Measurements from ENCODE around the gene ARFGEF3.

DNA sequence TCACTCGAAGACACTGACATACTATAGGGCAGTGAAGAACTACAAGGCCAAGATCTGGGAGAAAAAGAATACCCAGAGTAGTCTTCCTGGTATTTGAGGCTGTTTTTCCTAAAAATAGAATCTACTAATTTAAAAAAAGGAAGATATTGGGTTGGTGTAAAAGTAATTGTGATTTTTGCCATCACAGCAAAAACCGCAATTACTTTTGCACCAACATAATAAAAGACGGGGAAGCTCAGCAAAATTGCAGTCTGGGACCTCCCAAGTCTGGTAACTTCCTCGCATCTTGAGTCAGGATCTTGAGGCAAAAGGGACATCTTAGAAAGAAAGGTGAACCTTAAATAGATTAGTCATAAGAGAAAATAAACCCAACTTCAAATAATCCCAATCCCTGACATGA, 138.7 kb downstream of the ARFGEF3 start:
- TF ChIP-seq EZH2 (IDR thresholded peaks at IDR 0.05; ENCODE audit: low read length, missing control alignments): no peak
- TF ChIP-seq CTCF (conservative IDR thresholded peaks at IDR 0.05 in 1 of 2, IDR thresholded peaks at IDR 0.05 in 1 of 2; ENCODE audit: low read depth in 1 of 2, low read length in 2 of 2): no peak
